Frontal cortex (tissue), 4 donors: Measurements from ENCODE around the gene SLC43A3. TPM values are rescaled to one million over a fixed set of nuclear protein-coding genes. Genes with fewer than 3 reads are reported as not detected.

Experiments
- DNase-seq, 2 donors: peaks; one replicate each; pipeline ENCODE4 v3.0.0; 2012; ENCODE audit warnings: low spot score in 2 of 2
- FAIRE-seq: peaks from 2 replicates; lab custom pipeline; 2012; peaks lifted over from hg19 to GRCh38; lab: Jason Lieb, UNC
- total RNA-seq: library from RNA; depleted of rRNA; stranded (reverse); fragments of >200 nt; gene quantifications from one replicate; pipeline ENCODE4 v1.2.3, GENCODE V29; 2014
- donor health status: control.
- donor health status: control.
- donor health status: control.

Gene SLC43A3
- total RNA-seq, 1 donor from 2014 or later, result 4.1 TPM

GRCh38 chr11:57432149-57432561 is 5.2 kb upstream of the SLC43A3 start:
- DNase-seq, result no peak
- FAIRE-seq, result no peak

- no peak for DNase-seq
- no peak for FAIRE-seq
Measured at GRCh38 chr11:57430952-57431351, 4.0 kb upstream of the SLC43A3 start.

- no peak for FAIRE-seq
Measured at GRCh38 chr11:57429946-57430345, 3.0 kb upstream of the SLC43A3 start.

GRCh38 chr11:57428643-57429042 is 1.7 kb upstream of the SLC43A3 start:
- no peak for DNase-seq
- FAIRE-seq, result no peak

More at GRCh38 chr11:57429946-57430345, 3.0 kb upstream of the SLC43A3 start:
- DNase-seq, result no peak

GRCh38 chr11:57427727-57428082 is 784 bp upstream of the SLC43A3 start:
- DNase-seq, result no peak

GRCh38 chr11:57426439-57426928 is 437 bp downstream of the SLC43A3 start:
- no peak for FAIRE-seq
- no peak for DNase-seq

More at GRCh38 chr11:57427727-57428082, 784 bp upstream of the SLC43A3 start:
- no peak for FAIRE-seq

GRCh38 chr11:57425565-57426438 is 1.1 kb downstream of the SLC43A3 start:
- DNase-seq (no peak), FAIRE-seq (no peak)

GRCh38 chr11:57424792-57425564 is 1.9 kb downstream of the SLC43A3 start:
- DNase-seq, result peak in 1 of 2 donors; percentile 41

GRCh38 chr11:57424137-57424791 is 2.7 kb downstream of the SLC43A3 start:
- FAIRE-seq (no peak), DNase-seq (no peak)

More at GRCh38 chr11:57424792-57425564, 1.9 kb downstream of the SLC43A3 start:
- FAIRE-seq, result no peak

GRCh38 chr11:57422669-57423068 is 4.3 kb downstream of the SLC43A3 start:
- FAIRE-seq, result no peak

GRCh38 chr11:57421805-57422204 is 5.1 kb downstream of the SLC43A3 start:
- FAIRE-seq (no peak), DNase-seq (no peak)

More at GRCh38 chr11:57422669-57423068, 4.3 kb downstream of the SLC43A3 start:
- no peak for DNase-seq

GRCh38 chr11:57421066-57421465 is 5.9 kb downstream of the SLC43A3 start:
- no peak for FAIRE-seq
- DNase-seq, result no peak

- DNase-seq (no peak), FAIRE-seq (no peak)
Measured at GRCh38 chr11:57419146-57419545, 7.8 kb downstream of the SLC43A3 start.

- DNase-seq (no peak), FAIRE-seq (no peak)
Measured at GRCh38 chr11:57418131-57418530, 8.8 kb downstream of the SLC43A3 start.

- DNase-seq (no peak), FAIRE-seq (no peak)
Measured at GRCh38 chr11:57417056-57417455, 9.9 kb downstream of the SLC43A3 start.

- FAIRE-seq (no peak), DNase-seq (no peak)
Measured at GRCh38 chr11:57416436-57416835, 10.5 kb downstream of the SLC43A3 start.

GRCh38 chr11:57414612-57415212 is 12.2 kb downstream of the SLC43A3 start:
- FAIRE-seq (no peak), DNase-seq (no peak)

GRCh38 chr11:57413681-57414080 is 13.2 kb downstream of the SLC43A3 start:
- FAIRE-seq, result no peak

GRCh38 chr11:57410287-57410686 is 16.6 kb downstream of the SLC43A3 start:
- FAIRE-seq (no peak), DNase-seq (no peak)

More at GRCh38 chr11:57413681-57414080, 13.2 kb downstream of the SLC43A3 start:
- DNase-seq, result no peak
